ENCODE measurements around the gene EMC9.

Gene EMC9

GRCh38 chr14:24184104-24184970 lies 42.9 kb upstream of the EMC9 start:
- Histone ChIP-seq H3K9me3 (ENCODE audit: insufficient read depth, low read depth, low read length) (no peaks in the 10 kb centered on the region), H3K9me2 (replicated peaks; ENCODE audit: low read depth, low read length) (no peaks in the 10 kb centered on the region), H3K9ac (ENCODE audit: low read depth, low read length, poor library complexity, severe bottlenecking) (no peak overlapping the region), H3F3A (ENCODE audit: low read depth) (no peaks in the 10 kb centered on the region), H3K4me1 (ENCODE audit: insufficient read depth, low read length, poor library complexity, severe bottlenecking) (peaks cover 11% of the 10 kb centered on the region), H3K4me3 (ENCODE audit: low read length, poor library complexity, severe bottlenecking) (no peak overlapping the region), H4K20me1 (ENCODE audit: insufficient read depth, low read length, poor library complexity, severe bottlenecking) (no peaks in the 10 kb centered on the region), H2AFZ (ENCODE audit: low read length) (no peak overlapping the region), H3K36me3 (ENCODE audit: insufficient read depth, low read length) (peaks cover 7% of the 10 kb centered on the region; the same call in 1 of the 2 replicates), H3K4me2 (ENCODE audit: low read depth, low read length, poor library complexity, severe bottlenecking) (no peak overlapping the region), H3K79me2 (ENCODE audit: insufficient read depth, low read length) (no peaks in the 10 kb centered on the region), H3K27me3 (ENCODE audit: insufficient read depth, low read length, poor library complexity, severe bottlenecking) (no peaks in the 10 kb centered on the region)
- TF ChIP-seq CTCF (conservative IDR thresholded peaks at IDR 0.05; ENCODE audit: low read length) (no peak), EZH2phosphoT487 (IDR thresholded peaks at IDR 0.05; ENCODE audit: borderline replicate concordance) (no peak)

- no peak overlapping the region for H3K4me2 ChIP-seq (ENCODE audit: low read depth, low read length, poor library complexity, severe bottlenecking)
- TF ChIP-seq EZH2phosphoT487 (IDR thresholded peaks at IDR 0.05; ENCODE audit: borderline replicate concordance), result no peak
- no peak for TF ChIP-seq CTCF (conservative IDR thresholded peaks at IDR 0.05; ENCODE audit: low read length)
- no peak overlapping the region for H2AFZ ChIP-seq (ENCODE audit: low read length)
- no peaks in the 10 kb centered on the region for H3K79me2 ChIP-seq (ENCODE audit: insufficient read depth, low read length)
- no peaks in the 10 kb centered on the region for H3K9me2 ChIP-seq (replicated peaks; ENCODE audit: low read depth, low read length)
- H3K36me3 ChIP-seq (ENCODE audit: insufficient read depth, low read length), result peaks cover 7% of the 10 kb centered on the region; the same call in 1 of the 2 replicates
- H3K27me3 ChIP-seq (ENCODE audit: insufficient read depth, low read length, poor library complexity, severe bottlenecking), result no peaks in the 10 kb centered on the region
- no peaks in the 10 kb centered on the region for H3K9me3 ChIP-seq (ENCODE audit: insufficient read depth, low read depth, low read length)
- H3K4me3 ChIP-seq (ENCODE audit: low read length, poor library complexity, severe bottlenecking), result no peak overlapping the region
- H4K20me1 ChIP-seq (ENCODE audit: insufficient read depth, low read length, poor library complexity, severe bottlenecking), result no peaks in the 10 kb centered on the region
- no peak overlapping the region for H3K9ac ChIP-seq (ENCODE audit: low read depth, low read length, poor library complexity, severe bottlenecking)
- peaks cover 6% of the 10 kb centered on the region for H3K4me1 ChIP-seq (ENCODE audit: insufficient read depth, low read length, poor library complexity, severe bottlenecking)
- no peaks in the 10 kb centered on the region for H3F3A ChIP-seq (ENCODE audit: low read depth)
Measured at GRCh38 chr14:24183014-24183481, 41.7 kb upstream of the EMC9 start.

GRCh38 chr14:24182110-24182882 lies 40.9 kb upstream of the EMC9 start:
- Histone ChIP-seq H3F3A (ENCODE audit: low read depth) (no peaks in the 10 kb centered on the region), H3K9me3 (ENCODE audit: insufficient read depth, low read depth, low read length) (no peaks in the 10 kb centered on the region), H3K9me2 (replicated peaks; ENCODE audit: low read depth, low read length) (no peaks in the 10 kb centered on the region), H2AFZ (ENCODE audit: low read length) (no peak overlapping the region), H3K4me2 (ENCODE audit: low read depth, low read length, poor library complexity, severe bottlenecking) (no peak overlapping the region), H4K20me1 (ENCODE audit: insufficient read depth, low read length, poor library complexity, severe bottlenecking) (no peaks in the 10 kb centered on the region), H3K4me3 (ENCODE audit: low read length, poor library complexity, severe bottlenecking) (no peak overlapping the region), H3K4me1 (ENCODE audit: insufficient read depth, low read length, poor library complexity, severe bottlenecking) (no peaks in the 10 kb centered on the region), H3K36me3 (ENCODE audit: insufficient read depth, low read length) (peaks cover 7% of the 10 kb centered on the region; the same call in 1 of the 2 replicates), H3K9ac (ENCODE audit: low read depth, low read length, poor library complexity, severe bottlenecking) (no peak overlapping the region), H3K27me3 (ENCODE audit: insufficient read depth, low read length, poor library complexity, severe bottlenecking) (no peaks in the 10 kb centered on the region), H3K79me2 (ENCODE audit: insufficient read depth, low read length) (no peaks in the 10 kb centered on the region)
- TF ChIP-seq CTCF (conservative IDR thresholded peaks at IDR 0.05; ENCODE audit: low read length) (no peak), EZH2phosphoT487 (IDR thresholded peaks at IDR 0.05; ENCODE audit: borderline replicate concordance) (no peak)
